ENCODE data around the gene EML1.

EML1 gene

DNA sequence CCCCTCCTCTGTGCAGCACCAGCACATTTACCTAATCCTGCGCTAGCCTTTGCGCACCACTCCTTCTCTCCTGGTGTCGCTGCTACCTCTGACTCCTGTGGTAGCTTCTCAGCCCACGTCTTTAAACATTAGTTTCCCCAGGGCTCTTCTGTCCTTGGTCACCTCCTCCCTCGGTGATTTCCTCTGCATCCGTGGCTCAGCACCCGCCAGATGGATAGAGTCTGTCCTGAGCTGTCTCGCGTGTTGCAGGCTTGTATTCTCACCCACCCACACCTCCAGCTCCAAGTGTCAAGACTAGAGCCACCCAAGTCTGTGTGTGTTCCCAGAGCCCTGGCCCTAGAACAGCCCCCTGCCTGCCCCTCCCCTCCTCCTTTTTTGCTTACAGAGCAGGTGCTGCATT, 83.2 kb downstream of the EML1 start:
- no peak for DNase-seq

DNA sequence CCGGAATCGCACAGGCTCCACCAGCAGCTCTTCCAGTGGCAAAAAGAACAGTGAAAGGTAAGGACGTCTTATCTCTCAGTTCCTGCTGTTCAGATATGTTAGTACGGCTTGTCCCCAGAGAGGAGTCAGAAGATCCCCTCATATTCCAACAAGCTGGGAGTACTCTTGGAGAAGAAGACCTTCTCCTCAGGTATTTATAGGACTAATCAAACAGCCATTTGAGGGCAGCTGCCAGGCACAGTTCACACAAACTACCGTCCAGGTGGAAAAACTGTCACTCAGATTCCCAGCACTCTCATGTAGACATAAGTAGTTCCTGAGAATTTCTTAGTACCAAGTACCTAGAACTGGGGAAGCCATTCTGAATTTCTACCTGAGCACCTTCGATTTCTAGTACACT, 85.3 kb downstream of the EML1 start:
- no peak for DNase-seq

DNA sequence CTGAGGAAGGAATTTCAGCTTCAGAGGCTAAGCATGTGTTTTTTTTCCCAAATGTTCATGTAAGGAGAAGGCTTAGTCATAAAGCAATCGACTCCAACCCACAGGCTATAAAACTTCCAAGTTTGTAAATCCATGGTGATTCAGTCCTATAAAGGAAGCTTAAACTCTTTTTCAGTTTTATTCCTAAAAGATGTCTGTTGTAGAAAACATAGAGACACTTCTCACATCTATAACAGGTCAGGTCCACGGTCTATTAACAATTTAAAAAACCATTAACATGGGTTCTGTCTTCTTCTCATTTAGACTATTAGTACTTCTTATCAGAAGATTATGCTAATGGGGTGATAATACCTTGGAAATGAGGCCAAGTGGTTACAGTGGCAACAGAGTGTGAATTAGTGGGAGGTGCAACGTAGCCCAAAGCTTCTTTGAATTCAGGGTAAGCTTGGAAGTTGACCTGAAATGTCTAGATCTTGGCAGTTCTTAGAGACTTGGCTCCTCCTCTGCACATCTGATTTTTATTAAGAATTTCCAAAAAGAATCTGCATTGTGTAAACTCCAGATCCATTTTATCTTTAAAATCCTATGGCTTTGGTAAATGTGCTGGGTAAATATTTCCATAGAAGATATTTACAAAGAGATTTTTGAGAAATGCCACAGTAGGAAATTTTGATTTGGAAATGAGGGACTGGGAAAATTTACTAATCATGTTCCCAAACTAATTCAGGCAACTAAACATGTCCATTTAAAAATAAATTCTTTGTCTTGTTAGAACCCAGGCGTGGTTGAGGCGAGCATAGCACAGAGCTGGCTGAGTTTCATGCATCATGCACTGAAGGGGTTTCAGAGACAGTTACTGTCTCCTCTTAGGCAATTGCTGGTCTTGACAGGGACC, 86.4 kb downstream of the EML1 start:
- DNase-seq, result no peak

DNA sequence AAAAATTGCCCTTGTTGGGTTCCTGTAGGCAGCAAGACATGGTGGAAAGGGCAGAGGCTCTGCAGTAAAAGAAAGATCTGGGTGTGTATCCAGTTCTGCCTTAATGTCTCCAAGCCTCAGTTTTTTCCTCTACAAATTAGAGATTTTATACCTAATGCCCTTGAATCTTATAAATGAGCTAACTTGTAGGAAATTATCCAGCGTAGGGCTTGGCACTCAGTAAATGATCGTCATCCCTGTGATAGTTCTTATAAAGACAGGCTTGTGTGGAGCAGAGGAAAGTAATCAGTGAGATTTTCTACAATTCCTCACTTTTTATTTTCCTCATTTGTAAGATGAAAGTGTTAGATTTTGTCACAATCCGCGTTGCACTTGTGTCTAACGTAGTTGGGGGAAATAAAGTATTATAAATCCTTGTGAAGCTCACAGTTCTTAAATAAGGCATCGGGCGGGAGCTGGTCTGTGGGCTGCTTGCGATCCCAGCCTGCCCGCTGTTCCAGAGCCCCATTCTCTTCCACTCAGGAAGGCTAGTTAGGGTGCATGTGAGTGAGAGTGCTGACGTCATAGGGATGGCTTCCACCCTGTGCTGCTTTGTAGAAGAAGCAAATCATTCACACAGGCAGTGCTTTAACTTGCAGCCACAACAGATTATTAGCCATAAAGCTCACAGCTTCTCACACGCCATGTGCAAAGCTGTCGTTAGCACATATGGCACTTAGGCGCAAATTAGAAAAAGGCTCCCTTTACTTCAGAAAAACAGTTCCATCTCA, 87.6 kb downstream of the EML1 start:
- DNase-seq, result no peak

DNA sequence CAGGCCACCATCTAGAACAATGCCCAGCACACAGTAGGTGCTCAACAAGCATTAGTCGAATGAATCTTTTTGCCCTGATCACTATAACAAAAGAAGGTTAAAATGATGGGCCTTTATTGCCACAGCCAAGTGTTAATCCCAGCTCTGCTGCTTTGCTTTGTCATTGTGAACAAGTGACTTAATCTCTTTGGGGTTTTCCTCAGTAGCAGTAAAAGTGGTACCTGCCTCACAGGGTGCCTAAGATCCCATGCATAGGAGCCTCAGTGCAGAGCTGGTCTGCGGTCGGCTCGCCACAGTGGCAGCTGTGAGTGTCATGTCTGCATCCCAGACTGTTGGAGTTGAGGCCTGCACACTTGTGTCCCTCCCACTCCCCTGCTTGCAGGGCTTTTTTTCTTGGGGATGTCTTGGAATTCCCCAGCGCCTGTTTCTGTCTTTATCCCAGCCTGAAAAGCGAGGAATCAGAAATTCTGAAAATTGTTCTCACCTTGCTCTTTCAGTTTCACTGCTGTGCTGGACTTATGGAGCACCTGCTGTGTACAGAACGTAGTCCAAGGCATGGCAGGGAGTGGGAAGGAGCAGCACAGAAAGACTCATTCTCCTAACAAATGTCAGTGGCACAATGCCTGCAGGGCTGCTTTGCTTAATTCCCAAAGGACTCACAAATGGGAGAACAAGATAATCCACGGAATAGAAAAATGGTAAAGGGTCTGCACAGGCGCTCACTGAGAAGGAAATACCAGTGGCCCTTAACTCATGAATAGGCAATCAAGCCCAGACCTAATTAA, 90.8 kb downstream of the EML1 start:
- no peak for DNase-seq

DNA sequence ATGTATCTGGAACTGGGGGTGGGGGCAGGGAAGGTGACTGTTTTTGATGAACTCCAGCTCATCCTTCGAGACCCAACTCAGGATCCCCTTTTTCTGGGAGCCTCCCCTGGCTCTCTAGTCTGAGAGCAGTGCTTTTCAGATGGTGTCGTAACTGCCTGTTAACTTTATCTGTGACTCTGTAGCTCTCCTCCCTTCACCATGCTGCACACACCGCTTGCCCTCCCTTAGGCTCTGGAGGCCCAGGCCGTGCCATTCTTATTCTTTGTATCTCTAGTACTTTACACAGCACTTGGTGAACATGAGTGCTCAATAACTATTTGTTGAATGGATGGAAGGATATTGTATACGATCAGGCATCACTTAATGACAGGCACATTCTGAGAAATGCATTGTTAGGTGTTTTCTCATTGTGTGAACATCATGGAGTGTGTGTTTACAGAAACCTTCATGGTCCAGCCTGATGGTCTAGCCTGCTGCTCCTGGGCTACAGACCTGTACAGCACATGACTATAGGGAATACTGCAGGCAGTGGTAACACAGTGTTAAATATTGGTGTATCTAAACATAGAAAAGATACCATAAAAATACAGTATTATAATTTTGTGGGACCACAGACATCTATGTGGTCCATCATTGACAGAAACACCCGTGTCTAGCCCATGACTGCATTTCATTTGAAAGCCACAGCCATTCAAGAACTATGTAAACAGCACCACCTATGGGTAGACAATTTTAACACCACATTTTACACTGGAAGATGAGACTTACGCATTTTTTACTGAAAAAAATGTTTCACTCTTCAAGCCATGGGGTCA, 91.8 kb downstream of the EML1 start:
- DNase-seq, result no peak

DNA sequence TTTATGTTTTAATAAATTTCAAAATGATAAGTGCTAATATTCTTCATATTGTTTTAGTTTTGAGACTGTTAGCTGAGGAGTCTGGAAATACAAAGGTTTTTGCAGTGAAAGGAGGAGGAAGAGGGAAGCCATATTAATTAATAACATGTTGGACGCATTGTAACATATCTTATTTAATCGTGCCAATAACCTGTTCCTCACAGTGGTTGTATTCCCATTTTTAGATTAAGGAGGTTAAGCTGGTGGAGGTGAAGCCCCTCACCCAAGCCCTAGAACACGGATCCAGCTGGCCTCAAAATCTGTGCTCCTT, 92.4 kb downstream of the EML1 start:
- DNase-seq, result no peak

DNA sequence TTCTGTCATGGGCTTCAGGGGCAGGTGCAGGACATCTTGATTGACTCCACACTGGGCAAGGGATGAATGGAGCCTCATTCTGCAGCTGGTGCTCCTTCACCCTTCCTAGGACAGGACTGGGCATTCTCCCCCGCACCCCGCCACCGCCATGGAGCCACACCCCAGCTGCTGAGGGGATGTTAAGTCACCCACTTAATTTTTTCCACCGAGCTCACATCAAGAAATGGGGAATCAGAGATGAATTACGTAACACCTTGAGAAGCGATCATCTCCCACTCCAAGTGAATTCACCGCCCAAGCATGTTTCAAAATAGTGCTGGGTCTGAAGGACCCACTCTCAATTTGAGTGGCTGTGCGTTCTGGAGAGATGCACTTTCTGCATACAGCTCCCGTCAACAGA, 94.2 kb downstream of the EML1 start:
- DNase-seq, result no peak

DNA sequence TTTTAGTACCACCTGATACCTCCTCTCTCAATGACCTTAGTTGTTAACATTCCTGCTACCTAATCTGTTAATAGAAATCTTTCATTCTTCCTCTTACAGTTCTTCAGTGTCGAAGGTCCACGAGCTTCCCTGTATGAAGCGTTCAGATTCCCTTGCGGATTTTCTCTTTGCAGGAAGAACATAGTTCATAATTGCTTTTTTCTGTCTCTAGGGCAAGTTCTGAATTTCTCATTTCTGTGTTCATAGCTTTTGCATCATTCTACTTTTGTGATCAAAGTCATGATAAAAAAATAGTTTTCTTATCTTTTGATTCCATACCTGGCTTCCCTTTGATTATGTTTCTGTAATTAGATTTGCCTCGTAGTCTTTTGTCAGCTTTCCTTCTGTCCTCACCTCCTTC, 94.9 kb downstream of the EML1 start:
- DNase-seq, result no peak

DNA sequence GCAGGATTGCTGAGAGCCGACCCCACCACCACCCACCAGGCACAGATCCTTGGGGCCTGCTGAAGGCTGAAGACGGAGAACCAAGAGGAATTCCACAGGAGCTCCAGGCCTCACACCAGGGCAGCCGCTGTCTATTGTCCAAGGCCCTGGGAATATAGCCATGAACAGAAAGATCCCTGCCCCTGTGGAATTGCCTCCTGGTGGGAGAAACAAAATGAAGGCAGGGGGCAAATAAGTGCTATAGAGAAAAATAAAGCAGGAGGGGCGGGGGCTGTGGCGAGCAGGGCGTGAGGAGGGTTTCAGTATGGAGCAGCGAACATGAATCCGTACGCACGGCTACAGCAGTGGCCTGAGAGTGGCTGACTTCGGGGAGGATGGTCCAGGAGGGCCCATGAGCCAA, 96.1 kb downstream of the EML1 start:
- no peak for DNase-seq

DNA sequence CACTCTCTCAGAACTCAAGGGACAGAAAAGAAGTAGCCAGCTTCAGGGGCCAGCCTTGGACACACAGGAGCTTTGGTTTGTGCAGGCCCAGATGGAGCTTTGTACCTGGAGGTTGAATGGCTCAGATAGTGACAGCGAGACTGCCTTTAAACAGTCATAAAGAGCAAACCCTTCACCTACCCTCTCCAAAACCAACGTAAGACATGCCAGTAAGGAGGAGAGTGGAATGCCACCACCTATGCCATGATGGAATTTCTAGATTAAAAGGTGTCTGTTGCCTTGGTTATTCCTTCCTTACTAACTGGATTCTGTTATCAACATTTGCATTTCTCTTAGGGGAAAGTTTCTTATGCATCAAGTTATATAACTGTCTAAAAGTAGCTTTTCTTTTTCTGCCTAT, 98.1 kb downstream of the EML1 start:
- DNase-seq, result no peak

DNA sequence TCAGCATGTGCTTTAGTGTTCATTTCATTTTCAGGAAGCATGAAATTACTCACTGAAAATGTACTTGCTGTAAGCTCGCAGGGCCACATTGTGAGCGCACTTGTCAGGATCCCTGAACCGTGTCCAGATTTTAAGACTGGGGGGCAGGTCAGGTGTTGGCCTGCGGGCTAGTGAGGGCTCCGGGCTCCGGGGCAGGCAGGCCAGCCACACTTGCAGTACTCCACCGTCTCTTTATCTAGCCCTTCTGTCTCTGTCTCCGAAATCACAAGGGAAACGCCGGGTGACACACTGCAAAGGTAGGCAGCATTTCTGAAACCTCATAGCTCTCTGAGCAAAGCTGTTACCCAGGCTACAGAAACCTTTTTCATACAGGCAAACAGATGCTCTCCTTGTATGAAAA, 98.7 kb downstream of the EML1 start:
- DNase-seq, result no peak

DNA sequence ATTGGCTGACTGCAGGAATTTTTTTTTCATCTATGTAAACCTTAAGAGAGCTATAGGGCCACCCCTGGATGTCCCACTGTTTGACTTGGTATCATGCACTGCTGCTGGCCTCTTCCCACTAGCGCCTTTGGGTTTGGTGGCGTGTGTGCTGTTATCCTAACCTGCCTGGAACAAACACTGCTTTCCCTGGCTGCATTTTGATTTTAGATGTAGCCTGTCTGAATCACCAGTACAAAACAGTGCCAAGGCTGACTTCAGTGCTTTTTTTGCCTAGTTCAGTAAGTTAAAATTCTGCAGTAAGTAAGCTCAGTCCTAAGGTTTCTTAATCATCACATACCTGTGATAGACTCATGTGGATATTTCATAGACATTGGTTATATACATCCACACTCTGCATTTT, 99.2 kb downstream of the EML1 start:
- DNase-seq, result no peak

DNA sequence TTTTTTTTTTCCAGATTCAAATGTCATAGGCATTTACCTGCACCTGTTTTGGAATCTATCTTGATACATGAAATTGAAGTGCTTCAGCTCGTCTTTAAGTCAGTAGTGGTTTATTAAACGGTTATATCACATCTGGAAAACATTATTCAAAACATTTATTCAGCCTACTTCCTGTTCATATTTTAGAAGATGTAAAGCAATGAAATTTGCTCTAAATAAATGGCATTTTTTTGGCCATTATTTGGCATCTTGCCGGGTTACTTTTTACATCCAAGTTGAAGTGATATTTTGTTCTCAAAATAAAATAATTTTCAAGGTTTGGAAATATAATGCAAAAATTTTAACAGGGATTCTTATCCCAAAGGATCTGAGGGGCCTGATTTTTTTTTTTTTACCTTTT, 103.1 kb downstream of the EML1 start:
- no peak for DNase-seq

DNA sequence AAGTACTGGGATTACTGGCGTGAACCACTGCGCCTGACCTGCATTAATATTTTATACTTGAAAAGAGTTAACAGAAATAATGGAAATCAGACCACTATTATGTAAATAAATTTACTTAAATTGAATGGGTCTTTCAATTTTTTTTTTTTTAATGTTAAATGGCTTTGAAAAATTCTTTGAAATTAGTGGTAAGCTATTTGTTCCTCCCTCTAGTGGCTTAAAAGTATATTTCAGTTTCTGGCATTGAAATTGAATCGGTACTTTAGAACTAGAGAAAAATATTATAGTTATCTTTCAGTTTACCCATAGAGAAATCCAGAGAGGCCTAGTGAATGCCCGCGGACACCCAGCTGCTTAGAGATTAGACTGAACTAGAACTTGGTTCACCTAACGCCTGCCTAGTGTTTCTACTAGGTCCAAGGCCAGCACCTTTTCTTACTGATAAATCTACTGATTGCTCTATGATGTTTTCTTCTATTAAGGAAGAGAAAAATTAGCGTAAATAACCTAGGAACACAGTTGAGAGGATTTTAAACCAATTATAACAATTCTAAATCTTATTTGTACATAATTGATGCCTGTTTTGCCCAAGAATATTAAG, 106.5 kb downstream of the EML1 start:
- DNase-seq, result no peak

DNA sequence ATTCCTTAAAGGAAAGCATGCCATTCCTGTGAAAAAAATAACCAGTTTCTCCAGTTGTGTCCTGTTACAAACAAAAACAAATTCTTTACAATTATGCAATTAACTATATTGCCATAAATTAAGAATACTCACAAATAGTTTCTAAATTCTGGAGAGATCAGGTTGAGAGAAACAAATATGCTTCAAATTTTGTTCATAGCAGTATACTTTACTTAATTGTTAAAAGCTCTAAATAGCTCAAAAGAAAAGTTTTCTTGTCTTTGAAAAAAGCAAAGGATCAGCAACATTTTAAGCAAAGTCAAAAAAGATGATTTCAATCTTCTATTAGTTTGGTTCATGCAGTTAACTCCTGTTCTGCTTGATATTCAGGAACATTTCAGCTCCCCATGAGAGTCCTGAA, 109.7 kb downstream of the EML1 start:
- no peak for DNase-seq

DNA sequence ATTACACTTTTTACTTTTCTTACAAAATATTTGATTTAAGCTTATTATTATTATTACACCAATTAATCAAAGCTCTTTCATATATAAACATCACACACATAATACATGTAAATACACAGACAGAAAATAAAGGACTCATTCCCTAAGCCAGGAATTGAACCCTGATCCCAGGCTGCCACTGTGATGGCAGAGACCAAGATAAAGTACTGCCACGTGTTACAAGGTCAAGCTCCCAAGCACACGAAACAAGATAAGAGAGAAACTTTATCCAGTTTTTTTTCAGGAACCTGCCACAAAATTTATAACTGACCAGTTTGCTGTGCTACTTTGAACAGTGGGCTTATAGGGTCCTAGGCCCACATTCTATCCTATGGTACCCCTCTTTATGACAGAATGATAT, 111.3 kb downstream of the EML1 start:
- DNase-seq, result no peak

DNA sequence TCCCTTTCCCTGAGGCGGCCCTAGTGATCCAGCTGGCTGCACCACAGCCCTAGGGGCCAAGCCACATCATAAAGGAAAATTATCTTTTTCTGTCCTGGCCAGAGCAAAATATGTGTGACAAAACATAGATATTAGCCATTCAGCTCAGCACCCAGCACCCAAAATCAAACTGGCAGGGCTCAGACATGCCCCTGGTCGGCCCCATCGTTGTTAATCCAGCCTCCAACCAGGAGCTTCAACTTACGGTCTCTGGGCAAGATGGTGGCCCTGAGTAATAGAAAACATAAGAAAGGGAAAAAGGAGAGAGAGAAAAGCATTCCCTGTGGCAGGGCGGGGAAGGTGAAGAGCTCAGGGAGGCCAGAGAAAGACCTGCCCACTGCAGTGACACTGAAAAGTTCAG, 111.9 kb downstream of the EML1 start:
- no peak for DNase-seq

DNA sequence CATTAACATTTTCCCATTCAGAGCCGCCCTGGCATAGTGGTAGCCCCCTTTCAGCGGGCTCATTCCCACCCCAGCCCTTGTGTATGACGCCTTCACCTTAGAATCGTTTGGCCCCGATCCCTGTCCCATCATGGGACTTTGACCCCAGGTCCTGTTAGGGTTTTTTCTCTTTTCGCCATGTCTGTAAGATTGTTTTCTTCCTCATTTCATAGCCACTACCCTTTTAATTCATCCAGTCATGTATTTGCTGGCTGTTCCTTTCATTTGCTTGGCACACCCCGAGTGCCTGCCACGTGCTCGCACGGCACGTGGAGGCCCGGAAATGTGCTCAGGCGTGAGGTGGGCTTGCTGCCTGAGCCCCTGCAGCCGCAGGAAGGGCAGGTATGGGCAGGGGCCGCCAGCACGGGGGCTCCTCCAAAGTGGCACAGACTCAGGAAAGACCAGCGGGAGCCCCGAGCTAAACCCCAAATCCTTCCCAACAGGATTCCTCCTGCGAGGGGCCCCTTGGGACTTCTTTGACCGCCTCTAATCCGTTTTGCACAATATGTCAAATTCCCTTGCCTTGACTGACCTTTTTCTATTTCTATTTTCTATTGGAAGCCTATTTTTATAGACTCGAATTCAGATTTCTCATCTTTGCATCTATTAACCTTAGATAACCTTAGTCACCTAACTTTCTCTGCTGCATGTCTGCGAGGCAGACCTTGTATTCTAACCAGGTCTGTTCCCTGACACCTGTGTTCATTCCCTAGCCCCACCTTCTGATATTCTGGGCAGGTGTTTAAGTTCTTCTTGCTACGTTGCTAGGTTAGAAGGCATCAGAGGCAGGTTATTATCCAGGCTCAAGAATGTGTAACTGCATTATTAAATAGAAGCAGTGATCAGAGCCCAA, 114.8 kb downstream of the EML1 start:
- DNase-seq, result no peak

DNA sequence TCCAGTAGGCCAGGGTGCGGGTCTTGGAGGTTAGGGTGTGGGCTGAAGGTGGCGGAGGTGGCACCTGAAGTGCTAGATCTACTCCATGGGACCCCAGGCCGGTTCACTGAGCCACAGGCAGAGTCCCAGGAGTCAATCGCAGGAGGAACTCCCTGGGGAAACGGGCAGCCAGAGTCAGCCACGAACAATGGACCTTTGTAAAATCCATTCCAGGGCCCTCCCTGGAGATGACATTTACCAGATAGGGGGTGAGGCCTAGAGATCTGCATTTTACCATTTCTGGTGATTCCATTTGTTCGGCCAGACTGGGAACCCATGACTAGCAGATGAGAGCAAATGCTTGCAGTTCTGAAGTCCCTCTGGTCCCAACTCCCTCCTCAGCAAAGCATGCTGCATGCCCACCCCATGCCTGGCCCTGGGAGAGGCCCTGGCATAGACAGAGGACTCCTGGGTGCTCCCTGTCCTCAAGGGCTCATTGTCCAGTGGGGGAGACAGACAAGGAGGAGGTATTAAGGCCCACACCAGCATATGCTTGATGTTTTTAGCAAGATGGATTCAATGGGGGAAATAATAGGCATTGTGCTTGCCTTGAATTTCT, 115.5 kb downstream of the EML1 start:
- no peak for DNase-seq

DNA sequence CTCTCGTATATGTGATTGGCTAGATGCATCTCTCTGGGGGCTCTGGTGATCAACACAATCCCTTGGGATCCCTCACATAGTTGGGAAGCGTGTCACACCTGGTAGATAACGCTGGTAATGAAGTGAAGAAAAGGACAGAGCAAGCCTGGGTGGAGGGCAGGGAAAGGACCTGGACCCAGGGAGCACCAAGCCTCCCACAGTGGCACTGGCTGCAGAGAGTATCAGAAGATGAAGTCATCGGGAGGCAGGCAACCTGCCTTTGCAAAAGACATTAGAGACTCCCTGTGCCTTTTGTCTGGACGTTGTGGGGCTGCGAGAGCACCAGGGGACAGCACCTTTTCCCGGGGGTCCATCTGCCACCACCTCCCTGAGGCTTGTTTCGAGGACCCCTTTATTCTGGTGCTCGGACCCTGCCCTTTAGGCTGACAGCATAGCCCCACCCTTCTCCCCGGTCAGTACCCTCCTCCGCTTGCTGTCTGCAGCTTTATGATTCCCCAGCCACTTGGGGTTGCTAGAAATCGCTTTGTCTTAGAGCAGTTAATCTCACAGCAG, 116.4 kb downstream of the EML1 start:
- DNase-seq, result no peak
